IMR-90 (cell line): Measurements from ENCODE around the gene TMEM253. TPM values are rescaled to one million over a fixed set of nuclear protein-coding genes. Genes with fewer than 3 reads are reported as not detected.

ENCODE experiments used
- microRNA-seq, 2 experiments: library from miRNA; stranded (forward) in 1 of 2; unstranded in 1 of 2; fragments of 10-50 nt in 1 of 2; fragments of <30 nt in 1 of 2; gene quantifications in 1 of 2; microRNA quantifications in 1 of 2; one replicate each; pipeline versions ENCODE3 to v1.1.0; 2013 to 2020; ENCODE audit not compliant: insufficient read depth in 1 of 2, insufficient read length in 1 of 2, unreplicated experiment in 1 of 2
- polyA plus RNA-seq, 3 experiments: library from polyadenylated mRNA; depleted of rRNA; stranded (reverse); fragments of >200 nt; gene quantifications; 2 replicates each; pipeline ENCODE4 v1.2.3, GENCODE V29; 2012; ENCODE audit warnings: low replicate concordance in 1 of 3
- small RNA-seq, 5 experiments: library from RNA; depleted of rRNA; stranded (forward); fragments of <200 nt; gene quantifications; one replicate each; pipeline ENCODE3, GENCODE V24; 2012
- total RNA-seq: library from RNA; depleted of rRNA; stranded (reverse); fragments of >200 nt; gene quantifications from 2 replicates; pipeline ENCODE4 v1.2.3, GENCODE V29; 2012; rRNA removed

Gene TMEM253
- total and polyA plus RNA-seq, 2 of the 4 experiments (the other 2 are of a cell fraction), result 0.07 TPM; not detected in 1

Small RNA genes within 50 kb of the gene (microRNA-seq; reads per million reads assigned to microRNA genes)
- gene RNU6-252P (ENCODE audit: insufficient read depth, insufficient read length), result not detected

Small RNA genes within 50 kb of the gene (small RNA-seq; reads per million reads assigned to genes)
- 0 reads per million in 5 experiments for gene RNU6-252P

Other genes starting within 250 kb of the TMEM253 start
- not detected in 2 replicates for gene RNASE3, start 209.7 kb upstream of the TMEM253 start, total RNA-seq
- gene RNASE3, start 209.7 kb upstream of the TMEM253 start, polyA plus RNA-seq (2012; rRNA removed), result not detected in 2 replicates
- gene RNASE2, start 145.6 kb upstream of the TMEM253 start, total RNA-seq, result not detected in 2 replicates
- gene RNASE2, start 145.6 kb upstream of the TMEM253 start, polyA plus RNA-seq (2012; rRNA removed), result not detected in 2 replicates
- gene METTL17, start 111.1 kb upstream of the TMEM253 start, total RNA-seq, result 25.0 and 32.8 TPM in 2 replicates
- 62.0 and 69.7 TPM in 2 replicates for gene METTL17, start 111.1 kb upstream of the TMEM253 start, polyA plus RNA-seq (2012; rRNA removed)
- not detected in 2 replicates for gene SLC39A2, start 101.8 kb upstream of the TMEM253 start, total RNA-seq
- gene SLC39A2, start 101.8 kb upstream of the TMEM253 start, polyA plus RNA-seq (2012; rRNA removed), result not detected in 2 replicates
- 0.36 and 0.56 TPM in 2 replicates for gene NDRG2, start 76.0 kb upstream of the TMEM253 start, total RNA-seq
- 1.2 and 1.5 TPM in 2 replicates for gene NDRG2, start 76.0 kb upstream of the TMEM253 start, polyA plus RNA-seq (2012; rRNA removed)
- gene TPPP2, start 70.8 kb upstream of the TMEM253 start, total RNA-seq, result not detected in 2 replicates
- gene TPPP2, start 70.8 kb upstream of the TMEM253 start, polyA plus RNA-seq (2012; rRNA removed), result not detected in 2 replicates
- gene RNASE13, start 66.3 kb upstream of the TMEM253 start, total RNA-seq, result not detected in 2 replicates
- not detected in 2 replicates for gene RNASE13, start 66.3 kb upstream of the TMEM253 start, polyA plus RNA-seq (2012; rRNA removed)
- gene RNASE7, start 58.7 kb upstream of the TMEM253 start, total RNA-seq, result not detected in 2 replicates
- gene RNASE7, start 58.7 kb upstream of the TMEM253 start, polyA plus RNA-seq (2012; rRNA removed), result not detected in 2 replicates
- not detected in 2 replicates for gene RNASE8, start 43.2 kb upstream of the TMEM253 start, total RNA-seq
- gene RNASE8, start 43.2 kb upstream of the TMEM253 start, polyA plus RNA-seq (2012; rRNA removed), result not detected in 2 replicates
- gene ARHGEF40, start 30.8 kb upstream of the TMEM253 start, total RNA-seq, result 16.1 and 18.1 TPM in 2 replicates
- 58.4 and 62.8 TPM in 2 replicates for gene ARHGEF40, start 30.8 kb upstream of the TMEM253 start, polyA plus RNA-seq (2012; rRNA removed)
- 0.83 and 0.90 TPM in 2 replicates for gene ZNF219, start 2.4 kb upstream of the TMEM253 start, total RNA-seq
- gene ZNF219, start 2.4 kb upstream of the TMEM253 start, polyA plus RNA-seq (2012; rRNA removed), result 3.8 and 4.6 TPM in 2 replicates
- not detected in 2 replicates for gene OR5AU1, start 55.0 kb downstream of the TMEM253 start, total RNA-seq
- gene OR5AU1, start 55.0 kb downstream of the TMEM253 start, polyA plus RNA-seq (2012; rRNA removed), result not detected in 2 replicates
- 308 and 548 TPM in 2 replicates for gene HNRNPC, start 168.4 kb downstream of the TMEM253 start, total RNA-seq
- gene HNRNPC, start 168.4 kb downstream of the TMEM253 start, polyA plus RNA-seq (2012; rRNA removed), result 366 and 615 TPM in 2 replicates
- not detected in 2 replicates for gene RPGRIP1, start 179.0 kb downstream of the TMEM253 start, total RNA-seq
- gene RPGRIP1, start 179.0 kb downstream of the TMEM253 start, polyA plus RNA-seq (2012; rRNA removed), result not detected in 2 replicates